Naive thymus-derived CD8-positive, alpha-beta T cell (primary cell): Measurements from ENCODE around the gene AGPAT4. TPM values are rescaled to one million over a fixed set of nuclear protein-coding genes. Genes with fewer than 3 reads are reported as not detected.

ENCODE experiments used
- ATAC-seq, 2 donors: fragments of 150-1000 bp; cut with Tn5 transposase in 1 of 2; sonication (Bioruptor Pico), chemical (Tn5 transposase) in 1 of 2; 1 replicate in 1 of 2; 2 replicates in 1 of 2; pipeline ENCODE4 v1.10.0; 2021; ENCODE audit warnings: mild to moderate bottlenecking in 2 of 2, moderate library complexity in 2 of 2
- POLR2A ChIA-PET: fragments of 350-600 bp; sonication (Branson Sonifier 250); formaldehyde crosslinking; loops from one replicate; lab custom pipeline; 2021; ENCODE audit warnings: antibody characterized with exemption; lab: Charles Lee
- DNase-seq, 10 donors: peaks; one replicate each; pipeline versions ENCODE4 v3.0.0 to v3.0.0-alpha.2; 2020 to 2022
- H3K27ac Mint-ChIP-seq, 10 donors: one replicate each; pipeline ENCODE4 v1.8.0; 2020 to 2022; ENCODE audit warnings: mild to moderate bottlenecking in 10 of 10, mixed read lengths in 10 of 10, moderate library complexity in 4 of 10, inconsistent platforms in 1 of 10
- H3K27me3 Mint-ChIP-seq, 5 donors: one replicate each; pipeline ENCODE4 v1.8.0; 2021 to 2022; ENCODE audit warnings: mixed read lengths in 5 of 5
- H3K36me3 Mint-ChIP-seq, 3 donors: one replicate each; pipeline ENCODE4 v1.8.0; 2020 to 2022; ENCODE audit warnings: mixed read lengths in 3 of 3, mild to moderate bottlenecking in 2 of 3, inconsistent platforms in 1 of 3
- H3K4me1 Mint-ChIP-seq, 4 donors: one replicate each; pipeline ENCODE4 v1.8.0; 2021 to 2022; ENCODE audit warnings: mixed read lengths in 4 of 4
- H3K4me3 Mint-ChIP-seq, 10 donors: one replicate each; pipeline ENCODE4 v1.8.0; 2020 to 2022; ENCODE audit warnings: mild to moderate bottlenecking in 10 of 10, mixed read lengths in 10 of 10, moderate library complexity in 6 of 10, inconsistent platforms in 1 of 10
- H3K9me3 Mint-ChIP-seq, 9 donors: one replicate each; pipeline ENCODE4 v1.8.0; 2020 to 2022; ENCODE audit warnings: mixed read lengths in 9 of 9, mild to moderate bottlenecking in 3 of 9, inconsistent platforms in 1 of 9, moderate library complexity in 1 of 9
- polyA plus RNA-seq, 3 donors: library from polyadenylated mRNA; unstranded; fragments of 300-500 nt; fragmentation: Illumina TruSeq; gene quantifications; one replicate each; pipeline ENCODE4 v1.2.3, GENCODE V29; 2021
- total RNA-seq, 8 experiments: library from RNA in 2 of 8; stranded (reverse) in 2 of 8; gene quantifications; one replicate each; pipeline ENCODE4 v1.2.3 and lab custom pipeline; 2021 to 2026

AGPAT4 gene
- total and polyA plus RNA-seq, 5 experiments from 2014 or later = 0.85 to 4.0 (median 2.0) TPM

DNA sequence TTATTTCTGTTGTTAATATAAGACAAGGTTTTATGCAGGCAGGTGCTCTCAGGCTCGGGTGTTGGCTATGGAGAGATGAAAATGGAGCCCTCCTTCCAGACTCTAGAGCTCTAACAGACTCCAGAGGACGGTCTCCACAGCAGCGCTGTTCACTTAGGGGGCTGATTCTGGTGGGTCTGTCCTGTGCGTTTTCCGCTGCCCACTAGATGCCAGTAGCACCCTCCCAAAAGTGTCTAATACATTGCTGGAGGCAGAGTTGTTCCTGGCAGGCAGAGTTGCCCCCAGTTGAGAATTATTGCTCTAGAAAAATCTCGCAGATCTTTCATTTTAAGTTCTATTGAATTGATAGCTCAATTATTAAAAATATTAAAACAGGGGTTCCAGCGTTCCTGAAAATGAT lies 172.3 kb downstream of the AGPAT4 start:
- DNase-seq (no peak), ATAC-seq (no peak)
- Mint-ChIP-seq H3K9me3 (no peaks in the 10 kb centered on the region), H3K27me3 (no peaks in the 10 kb centered on the region), H3K36me3 (peaks cover 23 to 86% (median 35%) of the 10 kb centered on the region in 3 donors), H3K4me1 (peaks cover 0 to 3% (median 1%) of the 10 kb centered on the region in 4 donors), H3K27ac (peak overlapping the region in 3 of 10 donors; percentile 3 to 64 (median 27)), H3K4me3 (no peak overlapping the region)
- POLR2A ChIA-PET = no interaction called here

DNA sequence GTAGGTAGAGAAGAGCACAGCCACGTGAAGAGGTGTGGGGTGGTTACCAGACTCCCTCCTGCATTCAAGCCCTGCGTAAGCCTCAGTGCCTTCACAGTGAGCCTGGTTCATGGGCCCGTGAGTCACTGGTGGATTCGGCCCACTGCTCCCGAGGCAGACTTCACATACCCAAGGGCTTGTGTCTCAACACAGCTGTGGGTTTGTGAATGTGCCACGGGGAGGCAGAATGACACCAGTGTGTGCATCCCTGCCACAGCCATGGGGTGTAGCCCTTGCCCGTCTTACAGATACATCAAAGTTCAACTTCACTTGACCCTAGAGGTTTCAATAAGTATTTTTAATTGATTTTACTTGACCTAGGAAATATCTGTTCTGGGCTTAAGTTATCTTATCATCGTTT lies 173.8 kb downstream of the AGPAT4 start:
- no peak for ATAC-seq

DNA sequence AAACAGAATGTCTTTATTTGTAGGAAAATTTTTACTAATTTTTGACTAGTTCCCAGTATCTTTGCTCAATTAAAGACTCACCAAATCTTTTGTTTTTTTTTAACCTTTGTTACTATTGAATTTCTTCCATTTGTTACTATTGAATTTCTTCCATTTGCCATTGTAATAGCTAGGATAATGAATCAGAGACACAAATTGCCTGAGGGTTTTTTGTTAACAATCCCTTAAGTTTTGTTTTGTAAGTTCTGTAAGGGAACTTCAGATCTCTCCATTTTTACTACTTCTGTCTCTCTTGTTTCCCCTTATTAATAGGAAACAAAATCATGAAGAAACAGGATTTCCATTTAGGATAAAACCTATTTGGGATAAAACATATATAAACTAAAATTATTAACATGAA lies 177.9 kb downstream of the AGPAT4 start:
- DNase-seq (no peak), ATAC-seq (no peak)
- no peaks in the 10 kb centered on the region for H3K4me1 Mint-ChIP-seq
- H3K9me3 Mint-ChIP-seq = no peaks in the 10 kb centered on the region
- H3K27me3 Mint-ChIP-seq = no peaks in the 10 kb centered on the region
- H3K4me3 Mint-ChIP-seq = no peak overlapping the region
- POLR2A ChIA-PET = no interaction called here
- H3K36me3 Mint-ChIP-seq = peaks cover 20 to 83% (median 27%) of the 10 kb centered on the region in 3 donors
- peak overlapping the region in 1 of 10 donors; percentile 12 for H3K27ac Mint-ChIP-seq

More for the DNA sequence above, 173.8 kb downstream of the AGPAT4 start:
- peak overlapping the region in 1 of 10 donors; percentile 63 for H3K27ac Mint-ChIP-seq
- H3K4me3 Mint-ChIP-seq = no peak overlapping the region
- POLR2A ChIA-PET = no interaction called here
- H3K27me3 Mint-ChIP-seq = no peaks in the 10 kb centered on the region
- DNase-seq = no peak
- peaks cover 0 to 3% (median 1%) of the 10 kb centered on the region in 4 donors for H3K4me1 Mint-ChIP-seq
- H3K9me3 Mint-ChIP-seq = no peaks in the 10 kb centered on the region
- H3K36me3 Mint-ChIP-seq = peaks cover 23 to 83% (median 29%) of the 10 kb centered on the region in 3 donors

DNA sequence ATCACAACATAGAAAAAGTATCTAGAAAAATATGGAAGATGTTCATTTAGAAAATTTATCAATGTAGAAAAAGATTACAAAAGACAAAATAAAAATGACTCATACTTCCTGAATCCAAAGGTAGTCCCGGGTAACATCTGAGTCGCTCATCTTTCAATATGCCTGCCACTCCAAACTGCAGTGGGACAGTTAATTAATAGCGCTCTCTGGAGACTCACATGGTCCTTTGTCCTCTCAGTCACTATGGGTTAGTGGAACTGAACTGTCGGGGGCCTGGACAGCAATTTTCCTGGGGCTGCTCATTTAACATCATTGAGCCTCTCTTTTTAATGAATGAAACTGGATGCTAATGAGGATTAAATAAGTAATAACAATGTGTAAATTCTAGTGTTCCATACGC lies 178.9 kb downstream of the AGPAT4 start:
- Mint-ChIP-seq H3K27me3 (no peaks in the 10 kb centered on the region), H3K27ac (no peak overlapping the region), H3K9me3 (no peaks in the 10 kb centered on the region), H3K4me1 (no peaks in the 10 kb centered on the region), H3K4me3 (no peak overlapping the region), H3K36me3 (peaks cover 20 to 87% (median 27%) of the 10 kb centered on the region in 3 donors)
- POLR2A ChIA-PET = no interaction called here
- DNase-seq = no peak
- no peak for ATAC-seq

DNA sequence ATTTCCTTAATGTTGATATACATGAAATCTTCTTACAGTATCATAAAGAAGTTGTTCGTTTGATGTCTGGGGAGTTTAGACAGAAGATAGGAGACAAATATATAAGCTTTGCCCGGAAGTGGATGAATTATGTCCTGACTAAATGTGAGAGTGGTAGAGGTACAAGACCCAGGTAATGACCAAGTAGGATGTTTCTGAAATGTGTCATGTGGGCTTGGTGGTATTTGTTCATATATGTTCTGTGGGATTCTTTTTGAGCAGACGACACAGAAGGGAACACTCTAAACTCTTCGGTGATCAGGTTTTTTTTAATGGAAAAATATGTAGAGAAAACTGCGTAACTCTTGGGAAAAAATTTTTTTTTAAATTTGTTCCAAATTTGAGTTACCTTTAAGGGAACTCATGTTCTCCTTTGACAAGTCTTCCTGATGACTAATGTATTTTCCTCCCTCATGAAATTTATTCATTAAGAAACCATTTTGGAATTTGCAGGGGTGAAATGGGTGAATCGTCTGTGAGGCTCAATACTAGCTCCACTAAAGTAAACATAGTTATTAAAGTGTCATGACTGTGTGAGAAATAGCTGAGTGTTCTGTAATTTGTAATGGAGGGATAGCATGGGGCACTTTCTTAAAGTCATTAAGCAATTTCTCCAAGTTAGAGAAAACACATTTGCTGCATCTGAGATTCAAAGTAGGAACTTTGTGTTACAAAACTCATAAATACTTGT lies 181.7 kb downstream of the AGPAT4 start:
- Mint-ChIP-seq H3K9me3 (no peaks in the 10 kb centered on the region), H3K36me3 (peaks cover 7 to 88% (median 27%) of the 10 kb centered on the region in 3 donors), H3K4me1 (no peaks in the 10 kb centered on the region)

DNA sequence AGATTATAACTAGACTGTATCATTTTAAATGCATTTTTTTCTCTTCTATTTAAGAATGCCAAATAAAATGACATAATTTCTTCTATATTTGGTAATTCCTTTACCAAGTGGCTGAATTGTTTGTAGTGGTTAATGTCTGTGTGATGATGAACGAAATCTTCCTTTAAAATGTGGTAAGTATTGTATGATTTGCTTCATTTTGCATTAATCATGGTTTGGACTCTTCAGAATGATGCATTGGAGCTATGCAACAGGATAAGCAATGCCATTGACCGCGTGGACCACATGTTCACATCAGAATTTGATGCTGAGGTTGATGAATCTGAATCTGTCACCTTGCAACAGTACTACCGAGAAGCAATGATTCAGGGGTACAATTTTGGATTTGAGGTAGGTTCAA lies 182.7 kb downstream of the AGPAT4 start:
- Mint-ChIP-seq H3K36me3 (peaks cover 6 to 85% (median 30%) of the 10 kb centered on the region in 3 donors), H3K9me3 (no peaks in the 10 kb centered on the region), H3K4me3 (no peak overlapping the region), H3K27me3 (no peaks in the 10 kb centered on the region), H3K4me1 (no peaks in the 10 kb centered on the region), H3K27ac (no peak overlapping the region)
- POLR2A ChIA-PET = no interaction called here
- no peak for DNase-seq
- ATAC-seq = no peak

More for the DNA sequence above, 181.7 kb downstream of the AGPAT4 start:
- DNase-seq (no peak), ATAC-seq (no peak)
- Mint-ChIP-seq H3K27me3 (no peaks in the 10 kb centered on the region), H3K4me3 (no peak overlapping the region), H3K27ac (no peak overlapping the region)
- POLR2A ChIA-PET = no interaction called here

DNA sequence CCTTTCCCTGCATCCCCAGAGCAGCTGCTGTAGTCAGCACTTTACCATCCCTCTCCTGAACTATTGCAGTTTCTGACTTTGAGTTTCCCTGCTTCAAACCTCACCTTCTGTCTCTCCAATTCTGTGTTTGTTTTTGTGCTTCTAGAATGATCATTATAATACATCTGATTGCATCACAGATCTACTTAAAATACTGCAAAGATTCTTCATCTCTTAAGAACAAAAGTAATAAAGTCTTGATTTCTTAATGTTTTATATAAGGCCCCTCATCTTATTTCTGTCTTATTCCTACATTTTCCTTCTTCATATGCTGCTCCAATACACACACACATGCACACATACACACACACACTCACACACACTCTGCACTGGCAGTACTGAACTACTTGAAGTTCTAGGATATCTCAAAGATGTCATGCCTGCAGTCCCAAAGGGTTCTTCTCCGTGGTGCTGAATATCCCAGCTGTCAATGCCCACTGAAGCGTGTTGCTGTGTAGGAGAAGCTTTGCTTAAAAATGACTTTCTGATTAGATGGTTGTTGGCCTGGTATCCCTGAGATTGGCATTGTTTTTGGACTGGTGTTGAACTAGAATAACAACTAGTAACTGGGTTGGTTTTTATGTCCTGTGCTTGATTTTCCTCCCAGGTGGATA lies 185.1 kb downstream of the AGPAT4 start:
- Mint-ChIP-seq H3K4me1 (no peaks in the 10 kb centered on the region), H3K4me3 (no peak overlapping the region), H3K9me3 (no peaks in the 10 kb centered on the region), H3K27ac (peak overlapping the region in 2 of 10 donors; percentile 6 to 15), H3K27me3 (no peaks in the 10 kb centered on the region), H3K36me3 (peaks cover 6 to 65% (median 28%) of the 10 kb centered on the region in 3 donors)
- ATAC-seq (no peak), DNase-seq (no peak)
- POLR2A ChIA-PET = no interaction called here

DNA sequence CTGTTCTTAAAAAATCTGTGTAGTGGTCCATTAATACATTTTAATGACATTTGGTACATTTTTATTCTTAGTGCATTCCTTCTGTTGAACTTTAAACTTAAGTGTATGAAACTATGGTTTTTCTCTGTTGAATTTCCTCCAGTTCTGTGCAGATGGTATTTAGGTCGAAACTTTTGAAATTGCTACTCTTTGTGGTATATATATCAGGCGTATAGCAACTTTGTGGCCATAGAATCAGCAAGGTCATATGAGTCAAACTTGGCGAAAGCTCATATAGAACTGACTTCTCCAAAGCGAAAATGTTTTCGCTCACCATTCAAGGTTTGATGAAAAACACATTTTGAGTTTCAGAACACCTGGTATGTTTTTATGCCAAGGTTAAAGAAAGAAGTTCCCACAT lies 188.6 kb downstream of the AGPAT4 start:
- Mint-ChIP-seq H3K4me3 (no peak overlapping the region), H3K9me3 (no peaks in the 10 kb centered on the region), H3K4me1 (no peaks in the 10 kb centered on the region), H3K27ac (no peak overlapping the region), H3K36me3 (peaks cover 0 to 35% (median 17%) of the 10 kb centered on the region in 3 donors), H3K27me3 (no peaks in the 10 kb centered on the region)
- POLR2A ChIA-PET = interaction anchor here (1.0 kb wide), 1 partner anchor 93 kb away, joined by 3 read pairs; no protein-coding TSS in a partner anchor
- DNase-seq = no peak
- no peak for ATAC-seq

DNA sequence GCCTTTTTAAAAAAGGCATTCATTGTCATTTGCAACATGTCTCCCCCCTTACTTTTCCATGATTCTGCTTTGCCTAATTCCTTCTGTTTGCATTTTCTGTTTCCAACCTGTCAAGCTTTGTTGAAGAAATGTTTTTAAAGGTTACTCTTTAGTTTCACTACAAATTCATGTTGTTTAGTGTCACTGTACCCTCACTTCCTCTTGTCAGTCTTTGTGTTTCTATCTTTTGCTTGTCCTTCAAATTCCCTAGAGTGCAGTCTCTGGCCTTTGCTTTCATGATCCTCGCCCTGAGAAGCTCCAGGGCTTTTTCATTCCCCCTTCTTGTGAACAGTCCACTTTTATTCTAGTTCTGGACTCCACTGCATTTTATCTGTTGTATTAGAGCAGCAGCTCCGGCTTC lies 191.6 kb downstream of the AGPAT4 start:
- Mint-ChIP-seq H3K9me3 (no peaks in the 10 kb centered on the region), H3K36me3 (peaks cover 0 to 11% (median 5%) of the 10 kb centered on the region in 3 donors), H3K4me3 (no peak overlapping the region), H3K27me3 (no peaks in the 10 kb centered on the region), H3K4me1 (peaks cover 0 to 4% (median 0%) of the 10 kb centered on the region in 4 donors), H3K27ac (no peak overlapping the region)
- DNase-seq = no peak
- POLR2A ChIA-PET = no interaction called here
- no peak for ATAC-seq

DNA sequence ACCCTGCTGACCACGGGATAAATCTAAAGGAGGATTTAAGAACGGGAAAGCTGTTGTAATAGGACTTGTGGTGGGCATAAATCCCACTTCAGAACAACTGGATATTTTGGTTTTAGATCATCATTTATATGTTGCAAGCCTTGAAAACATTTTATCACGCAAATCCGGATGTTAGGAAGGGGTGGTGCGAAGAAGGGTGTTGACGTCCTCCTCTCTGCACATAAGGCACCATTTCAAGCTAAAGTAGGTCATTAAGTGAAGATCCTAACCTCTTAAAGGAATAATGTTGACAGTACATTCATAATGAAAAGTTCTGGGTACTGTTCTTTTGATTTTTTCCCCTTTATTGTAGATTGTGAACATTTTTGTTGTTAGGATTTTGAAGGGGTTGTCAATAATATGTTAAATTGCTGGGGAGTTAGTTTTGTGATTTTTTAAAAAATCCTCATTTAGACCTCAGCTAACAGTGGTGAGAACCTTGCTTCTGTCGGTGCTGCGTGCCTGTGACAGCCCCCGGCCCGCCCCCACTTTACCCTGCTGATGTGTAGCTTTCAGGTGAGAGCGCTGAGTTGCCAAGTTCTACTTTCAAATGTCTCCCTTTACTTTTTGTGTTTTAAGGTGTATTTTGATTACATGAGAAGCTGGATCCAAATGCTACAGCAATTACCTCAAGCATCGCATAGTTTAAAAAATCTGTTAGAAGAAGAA lies 193.4 kb downstream of the AGPAT4 start:
- no peak for ATAC-seq

More for the DNA sequence above, 193.4 kb downstream of the AGPAT4 start:
- H3K36me3 Mint-ChIP-seq = peaks cover 0 to 3% (median 0%) of the 10 kb centered on the region in 3 donors
- POLR2A ChIA-PET = no interaction called here
- H3K27ac Mint-ChIP-seq = peak overlapping the region in 1 of 10 donors; percentile 55
- no peak overlapping the region for H3K4me3 Mint-ChIP-seq
- H3K27me3 Mint-ChIP-seq = no peaks in the 10 kb centered on the region
- DNase-seq = no peak
- H3K9me3 Mint-ChIP-seq = no peaks in the 10 kb centered on the region
- H3K4me1 Mint-ChIP-seq = peaks cover 0 to 4% (median 0%) of the 10 kb centered on the region in 4 donors
